ENCODE measurements around the gene PTPRN2. TPM values are rescaled to one million over a fixed set of nuclear protein-coding genes. Genes with fewer than 3 reads are reported as not detected.

PTPRN2 gene
- total RNA-seq, 5 donors from 2014 or later (not counting 1 experiment from before 2014, with no cell fraction given): 0.60 to 1.7 (median 0.82) TPM

DNA sequence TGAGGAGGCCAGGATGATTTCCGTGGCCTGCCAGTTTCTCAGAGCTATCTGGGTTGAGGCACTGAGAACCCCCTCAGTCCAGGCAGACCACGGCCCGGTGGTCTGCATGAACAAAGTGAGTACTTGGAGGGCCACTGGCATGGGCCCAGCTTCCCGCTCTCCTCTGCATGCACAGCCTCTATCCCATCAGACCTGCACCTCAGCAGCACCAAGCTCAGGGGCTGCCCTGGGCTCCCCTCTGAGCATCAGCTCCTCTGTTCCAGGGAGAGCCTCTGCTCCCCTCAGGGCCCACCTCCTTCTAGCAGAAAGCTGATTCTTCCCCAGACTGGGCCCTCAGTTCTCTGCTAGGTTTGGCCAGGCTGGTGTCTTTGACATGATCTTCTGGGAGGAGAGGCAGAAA, 780.9 kb downstream of the PTPRN2 start:
- DNase-seq (no peak), ATAC-seq (replicated peaks in 1 of 4) (no peak)
- Mint-ChIP-seq H3K4me3 (no peak overlapping the region), H3K36me3 (no peaks in the 10 kb centered on the region), H3K27me3 (no peaks in the 10 kb centered on the region), H3K4me1 (no peaks in the 10 kb centered on the region), H3K9me3 (peaks cover 0 to 4% (median 0%) of the 10 kb centered on the region in 3 donors), H3K27ac (no peak overlapping the region)
- H3K27me3 ChIP-seq (replicated peaks in 1 of 2; ENCODE audit: control insufficient read depth in 2 of 2, extremely low read depth in 1 of 2, insufficient read depth in 2 of 2, low read length in 1 of 2): peaks cover 0 to 7% of the 10 kb centered on the region in 2 experiments
- no peak overlapping the region for H3K4me3 ChIP-seq (ENCODE audit: control insufficient read depth in 1 of 2, extremely low read depth in 1 of 2, low read length in 1 of 2)
- ChIA-PET POLR2A (no interaction called here), CTCF (no interaction called here)
- no peaks in the 10 kb centered on the region for H3K9me3 ChIP-seq
- no peak overlapping the region for H3K27ac ChIP-seq (ENCODE audit: low read length)
- no peaks in the 10 kb centered on the region for H3K36me3 ChIP-seq (ENCODE audit: control insufficient read depth in 2 of 2, extremely low read depth in 1 of 2, insufficient read depth in 1 of 2, low read length in 1 of 2)
- no peaks in the 10 kb centered on the region for H3K4me1 ChIP-seq (ENCODE audit: control insufficient read depth in 1 of 2, extremely low read depth in 1 of 2, insufficient read depth in 2 of 2, low read length in 2 of 2)
- 74% methylated on average over 3 of the region's 4 CpGs for WGBS (ENCODE audit: insufficient coverage)

DNA sequence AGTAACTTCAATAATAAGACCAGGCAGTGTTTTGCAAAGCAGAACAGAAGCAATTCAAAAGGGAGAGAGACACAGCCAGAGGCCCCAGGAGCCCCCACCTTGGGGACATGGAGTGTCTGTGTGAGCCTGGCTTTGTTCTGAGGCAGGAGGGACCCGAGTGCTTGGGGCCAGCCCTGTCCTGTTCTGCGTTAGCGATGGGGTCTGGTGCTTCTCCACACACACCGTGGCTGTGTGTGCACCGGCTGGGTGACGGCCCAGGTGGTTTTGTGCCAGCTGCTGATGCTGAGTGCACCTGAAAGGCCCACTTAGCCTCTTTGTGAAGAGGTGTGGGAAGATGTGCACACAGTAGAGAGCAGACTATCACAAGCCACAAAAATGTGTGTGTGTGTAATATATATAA, 781.9 kb downstream of the PTPRN2 start:
- no peak for DNase-seq
- H3K4me1 Mint-ChIP-seq: no peaks in the 10 kb centered on the region
- H3K4me1 ChIP-seq (ENCODE audit: control insufficient read depth in 1 of 2, extremely low read depth in 1 of 2, insufficient read depth in 2 of 2, low read length in 2 of 2): no peaks in the 10 kb centered on the region
- 73% methylated on average over 6 of the region's 6 CpGs for WGBS (ENCODE audit: insufficient coverage)
- H3K9me3 Mint-ChIP-seq: peaks cover 0 to 4% (median 0%) of the 10 kb centered on the region in 3 donors
- ATAC-seq (replicated peaks in 1 of 4): no peak
- no peaks in the 10 kb centered on the region for H3K36me3 ChIP-seq (ENCODE audit: control insufficient read depth in 2 of 2, extremely low read depth in 1 of 2, insufficient read depth in 1 of 2, low read length in 1 of 2)
- H3K27ac Mint-ChIP-seq: no peak overlapping the region
- POLR2A ChIA-PET: no interaction called here
- no peaks in the 10 kb centered on the region for H3K27me3 Mint-ChIP-seq
- H3K36me3 Mint-ChIP-seq: no peaks in the 10 kb centered on the region
- no peak overlapping the region for H3K4me3 ChIP-seq (ENCODE audit: control insufficient read depth in 1 of 2, extremely low read depth in 1 of 2, low read length in 1 of 2)
- CTCF ChIA-PET: no interaction called here
- no peaks in the 10 kb centered on the region for H3K9me3 ChIP-seq
- H3K27me3 ChIP-seq (replicated peaks in 1 of 2; ENCODE audit: control insufficient read depth in 2 of 2, extremely low read depth in 1 of 2, insufficient read depth in 2 of 2, low read length in 1 of 2): peaks cover 0 to 7% of the 10 kb centered on the region in 2 experiments
- H3K4me3 Mint-ChIP-seq: no peak overlapping the region
- no peak overlapping the region for H3K27ac ChIP-seq (ENCODE audit: low read length)

DNA sequence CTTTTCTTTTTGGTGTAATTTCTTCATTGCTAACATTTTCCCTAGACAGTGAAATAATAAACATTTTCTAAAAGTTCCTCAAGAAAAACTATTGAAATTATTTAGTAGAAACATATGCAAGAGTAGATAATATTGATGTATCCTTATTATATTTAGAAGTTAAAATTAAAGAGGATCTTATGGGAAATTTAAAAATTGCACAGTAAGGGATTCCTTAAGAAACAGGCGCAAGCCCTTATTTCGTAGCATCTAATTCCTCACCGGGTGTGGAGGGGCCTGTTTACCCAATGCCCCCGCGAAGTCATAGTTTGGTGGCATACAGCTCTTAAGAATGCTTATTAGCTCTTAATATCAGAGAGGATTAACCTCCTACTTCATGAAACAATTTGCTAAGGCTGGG, 783.7 kb downstream of the PTPRN2 start:
- WGBS (ENCODE audit: insufficient coverage): no CpG with 5 or more reads among the region's 5 CpGs
- H3K4me1 ChIP-seq (ENCODE audit: control insufficient read depth in 1 of 2, extremely low read depth in 1 of 2, insufficient read depth in 2 of 2, low read length in 2 of 2): no peaks in the 10 kb centered on the region
- no peak for DNase-seq
- no peak overlapping the region for H3K4me3 ChIP-seq (ENCODE audit: control insufficient read depth in 1 of 2, extremely low read depth in 1 of 2, low read length in 1 of 2)
- H3K27ac Mint-ChIP-seq: no peak overlapping the region
- H3K9me3 Mint-ChIP-seq: peaks cover 0 to 4% (median 0%) of the 10 kb centered on the region in 3 donors
- no peak overlapping the region for H3K27ac ChIP-seq (ENCODE audit: low read length)
- ChIA-PET POLR2A (no interaction called here), CTCF (no interaction called here)
- H3K27me3 ChIP-seq (replicated peaks in 1 of 2; ENCODE audit: control insufficient read depth in 2 of 2, extremely low read depth in 1 of 2, insufficient read depth in 2 of 2, low read length in 1 of 2): peaks cover 0 to 11% of the 10 kb centered on the region in 2 experiments
- no peaks in the 10 kb centered on the region for H3K36me3 ChIP-seq (ENCODE audit: control insufficient read depth in 2 of 2, extremely low read depth in 1 of 2, insufficient read depth in 1 of 2, low read length in 1 of 2)
- H3K27me3 Mint-ChIP-seq: peaks cover 0 to 4% of the 10 kb centered on the region in 2 donors
- H3K4me3 Mint-ChIP-seq: no peak overlapping the region
- H3K4me1 Mint-ChIP-seq: no peaks in the 10 kb centered on the region
- ATAC-seq (replicated peaks in 1 of 4): no peak
- no peaks in the 10 kb centered on the region for H3K36me3 Mint-ChIP-seq
- no peaks in the 10 kb centered on the region for H3K9me3 ChIP-seq

DNA sequence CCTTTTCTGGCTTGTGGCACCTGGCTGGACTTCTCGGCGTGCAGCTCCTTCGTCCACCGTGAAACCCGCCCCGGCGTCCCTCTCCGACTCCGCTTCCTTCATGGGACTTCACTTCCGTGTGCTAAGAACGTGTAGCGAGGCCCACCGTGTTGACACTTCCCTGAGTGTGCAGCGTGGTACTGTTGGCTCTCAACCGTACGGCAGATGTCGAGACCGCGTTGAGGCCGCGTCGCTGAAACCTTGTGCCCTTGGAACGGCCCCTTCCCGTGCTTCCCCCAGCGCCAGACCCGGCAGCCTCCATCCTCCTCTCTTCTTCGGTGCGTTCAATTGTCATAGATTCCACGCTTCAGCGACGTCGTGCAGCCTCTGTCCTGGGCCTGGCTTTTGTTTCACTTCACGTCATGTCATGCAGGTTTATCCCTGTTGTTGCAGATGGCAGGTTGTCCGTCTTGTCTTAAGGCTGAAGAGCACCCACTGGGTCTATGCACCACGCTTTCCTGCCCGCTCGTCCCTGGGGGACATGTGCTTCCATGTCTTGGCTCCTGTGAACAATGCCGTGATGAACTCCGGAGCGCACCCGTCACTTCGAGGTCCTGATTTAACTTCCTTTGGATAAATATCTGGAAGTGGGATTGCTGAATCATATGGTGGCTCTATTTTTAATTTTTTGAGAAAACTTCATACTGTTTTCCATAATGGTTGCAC, 785.5 kb downstream of the PTPRN2 start:
- no peak overlapping the region for H3K27ac ChIP-seq (ENCODE audit: low read length)
- H3K36me3 ChIP-seq (ENCODE audit: control insufficient read depth in 2 of 2, extremely low read depth in 1 of 2, insufficient read depth in 1 of 2, low read length in 1 of 2): no peaks in the 10 kb centered on the region
- peaks cover 0 to 12% of the 10 kb centered on the region in 2 experiments for H3K27me3 ChIP-seq (replicated peaks in 1 of 2; ENCODE audit: control insufficient read depth in 2 of 2, extremely low read depth in 1 of 2, insufficient read depth in 2 of 2, low read length in 1 of 2)
- Mint-ChIP-seq H3K27me3 (peaks cover 0 to 4% of the 10 kb centered on the region in 2 donors), H3K4me3 (no peak overlapping the region), H3K4me1 (no peaks in the 10 kb centered on the region), H3K9me3 (peaks cover 0 to 4% (median 0%) of the 10 kb centered on the region in 3 donors), H3K27ac (no peak overlapping the region), H3K36me3 (no peaks in the 10 kb centered on the region)
- 94% methylated on average over 37 of the region's 42 CpGs for WGBS (ENCODE audit: insufficient coverage)
- H3K9me3 ChIP-seq: no peaks in the 10 kb centered on the region
- ChIA-PET CTCF (no interaction called here), POLR2A (no interaction called here)
- H3K4me3 ChIP-seq (ENCODE audit: control insufficient read depth in 1 of 2, extremely low read depth in 1 of 2, low read length in 1 of 2): no peak overlapping the region
- no peak for ATAC-seq (replicated peaks in 1 of 4)
- no peak for DNase-seq
- no peaks in the 10 kb centered on the region for H3K4me1 ChIP-seq (ENCODE audit: control insufficient read depth in 1 of 2, extremely low read depth in 1 of 2, insufficient read depth in 2 of 2, low read length in 2 of 2)

DNA sequence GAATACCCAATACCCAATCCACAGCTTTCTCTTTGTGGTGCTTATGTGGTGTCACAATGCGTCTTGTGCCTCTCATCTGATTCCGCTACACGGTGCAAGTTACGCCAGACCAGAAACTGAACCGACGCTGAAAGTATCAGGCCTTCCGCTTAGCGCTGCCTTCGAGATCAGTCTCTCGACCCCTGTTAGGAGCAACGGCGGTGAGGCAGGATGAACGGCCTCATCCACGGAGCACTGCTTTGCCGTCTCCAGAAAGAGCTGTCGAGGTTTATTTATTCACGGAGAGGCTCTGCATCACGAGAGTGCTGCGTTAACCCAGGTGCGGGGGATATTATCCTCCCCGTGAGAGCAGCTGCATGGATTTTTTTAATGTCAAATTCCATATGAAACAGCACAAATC, 786.5 kb downstream of the PTPRN2 start:
- DNase-seq (no peak), ATAC-seq (replicated peaks in 1 of 4) (no peak)
- Mint-ChIP-seq H3K27ac (no peak overlapping the region), H3K4me3 (no peak overlapping the region), H3K9me3 (peaks cover 0 to 4% (median 0%) of the 10 kb centered on the region in 3 donors), H3K4me1 (no peaks in the 10 kb centered on the region), H3K36me3 (no peaks in the 10 kb centered on the region), H3K27me3 (peaks cover 0 to 4% of the 10 kb centered on the region in 2 donors)
- H3K27me3 ChIP-seq (replicated peaks in 1 of 2; ENCODE audit: control insufficient read depth in 2 of 2, extremely low read depth in 1 of 2, insufficient read depth in 2 of 2, low read length in 1 of 2): peaks cover 0 to 12% of the 10 kb centered on the region in 2 experiments
- no peaks in the 10 kb centered on the region for H3K9me3 ChIP-seq
- H3K36me3 ChIP-seq (ENCODE audit: control insufficient read depth in 2 of 2, extremely low read depth in 1 of 2, insufficient read depth in 1 of 2, low read length in 1 of 2): no peaks in the 10 kb centered on the region
- WGBS (ENCODE audit: insufficient coverage): 93% methylated on average over 17 of the region's 21 CpGs
- ChIA-PET CTCF (no interaction called here), POLR2A (no interaction called here)
- no peak overlapping the region for H3K27ac ChIP-seq (ENCODE audit: low read length)
- no peak overlapping the region for H3K4me3 ChIP-seq (ENCODE audit: control insufficient read depth in 1 of 2, extremely low read depth in 1 of 2, low read length in 1 of 2)
- no peaks in the 10 kb centered on the region for H3K4me1 ChIP-seq (ENCODE audit: control insufficient read depth in 1 of 2, extremely low read depth in 1 of 2, insufficient read depth in 2 of 2, low read length in 2 of 2)

DNA sequence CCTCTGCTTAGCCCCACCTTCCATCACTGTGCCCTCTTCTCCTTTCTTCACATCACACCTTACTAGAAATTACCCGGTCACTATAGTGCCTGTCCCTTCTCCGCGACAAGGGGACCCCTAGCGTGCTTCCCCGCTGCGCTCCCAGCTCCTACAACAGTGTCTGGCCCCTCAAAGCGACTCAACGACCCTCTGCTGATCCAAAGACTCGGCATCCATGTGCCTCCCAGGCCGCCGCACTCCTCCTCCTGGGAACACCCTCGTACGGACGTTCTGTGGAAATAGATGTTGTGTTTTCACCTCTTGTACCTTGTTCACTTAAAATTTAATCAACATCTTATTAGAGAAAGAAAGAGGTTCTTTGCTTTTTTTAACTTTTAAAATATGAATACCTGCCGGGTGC, 787.3 kb downstream of the PTPRN2 start:
- POLR2A ChIA-PET: no interaction called here
- no peak overlapping the region for H3K4me3 ChIP-seq (ENCODE audit: control insufficient read depth in 1 of 2, extremely low read depth in 1 of 2, low read length in 1 of 2)
- Mint-ChIP-seq H3K27ac (no peak overlapping the region), H3K4me3 (no peak overlapping the region), H3K4me1 (no peaks in the 10 kb centered on the region), H3K27me3 (peaks cover 0 to 4% of the 10 kb centered on the region in 2 donors), H3K9me3 (peaks cover 0 to 4% (median 0%) of the 10 kb centered on the region in 3 donors), H3K36me3 (no peaks in the 10 kb centered on the region)
- ATAC-seq (replicated peaks in 1 of 4) (no peak), DNase-seq (no peak)
- H3K27ac ChIP-seq (ENCODE audit: low read length): no peak overlapping the region
- no peaks in the 10 kb centered on the region for H3K4me1 ChIP-seq (ENCODE audit: control insufficient read depth in 1 of 2, extremely low read depth in 1 of 2, insufficient read depth in 2 of 2, low read length in 2 of 2)
- CTCF ChIA-PET: no interaction called here
- no peaks in the 10 kb centered on the region for H3K9me3 ChIP-seq
- WGBS (ENCODE audit: insufficient coverage): 81% methylated on average over 8 of the region's 15 CpGs
- H3K27me3 ChIP-seq (replicated peaks in 1 of 2; ENCODE audit: control insufficient read depth in 2 of 2, extremely low read depth in 1 of 2, insufficient read depth in 2 of 2, low read length in 1 of 2): peaks cover 0 to 12% of the 10 kb centered on the region in 2 experiments
- no peaks in the 10 kb centered on the region for H3K36me3 ChIP-seq (ENCODE audit: control insufficient read depth in 2 of 2, extremely low read depth in 1 of 2, insufficient read depth in 1 of 2, low read length in 1 of 2)
